PC-3 (cell line): ENCODE measurements around the gene ZNF343. TPM values are rescaled to one million over a fixed set of nuclear protein-coding genes. Genes with fewer than 3 reads are reported as not detected.
"Not testable (repeated sequence)": the region's sequence is repeated elsewhere in the genome, so short reads cannot be mapped to it uniquely, and the experiment has no call there.

Experiments
- ATAC-seq: fragments of 200-7000 bp; cut with Tn5 transposase; 2 replicates; pipeline ENCODE4 v1.9.1; 2020; ENCODE audit warnings: mild to moderate bottlenecking, moderate library complexity
- BruUV-seq: library from RNA; stranded (reverse); fragments of 400-500 nt; replicated peaks from 2 replicates; lab custom pipeline; 2021; lab: Mats Ljungman, UMichigan
- CTCF ChIA-PET: fragments of 300-600 bp; sonication (Branson Sonifier 250); formaldehyde crosslinking; loops from one replicate; lab custom pipeline; 2022; ENCODE audit warnings: antibody characterized with exemption; lab: Charles Lee
- POLR2A ChIA-PET: fragments of 300-600 bp; sonication (Branson Sonifier 250); formaldehyde crosslinking; loops from one replicate; lab custom pipeline; 2022; ENCODE audit warnings: antibody characterized with exemption; ENCODE audit not compliant: unreplicated experiment; lab: Charles Lee
- DNase-seq: peaks from one replicate; pipeline ENCODE4 v3.0.0-alpha.2; 2015
- H2AFZ ChIP-seq: fragments of 300-600 bp; sonication (generic); 2 replicates; pipeline ENCODE4 v1.6.0; 2016; ENCODE audit warnings: antibody characterized with exemption, low read length
- H3F3A ChIP-seq: fragments of 300-600 bp; sonication (generic); one replicate; pipeline ENCODE4 v1.6.0; 2017; ENCODE audit warnings: antibody characterized with exemption, low read length, control low read depth, mild to moderate bottlenecking; ENCODE audit not compliant: unreplicated experiment
- H3K27ac ChIP-seq: fragments of 300-600 bp; sonication (generic); 2 replicates; pipeline ENCODE4 v1.5.1; 2016; ENCODE audit warnings: mild to moderate bottlenecking, low read length
- H3K27me3 ChIP-seq: fragments of 300-600 bp; sonication (generic); 2 replicates; pipeline ENCODE4 v1.6.1; 2016; ENCODE audit warnings: low read length, mixed read lengths
- H3K36me3 ChIP-seq: fragments of 300-600 bp; sonication (generic); 2 replicates; pipeline ENCODE4 v1.6.1; 2016; ENCODE audit warnings: low read depth, mixed run types, low read length, mixed read lengths
- H3K4me1 ChIP-seq: fragments of 300-600 bp; sonication (generic); 2 replicates; pipeline ENCODE4 v1.5.1; 2016; ENCODE audit warnings: low read length; ENCODE audit not compliant: insufficient read depth
- H3K4me2 ChIP-seq: fragments of 300-600 bp; sonication (generic); 2 replicates; pipeline ENCODE4 v1.6.0; 2016; ENCODE audit warnings: low read length
- H3K4me3 ChIP-seq: fragments of 300-600 bp; sonication (generic); 2 replicates; pipeline ENCODE4 v1.5.1; 2016; ENCODE audit warnings: mild to moderate bottlenecking, low read length, mixed read lengths
- H3K79me2 ChIP-seq: fragments of 300-600 bp; sonication (generic); 2 replicates; pipeline ENCODE4 v1.6.1; 2017; ENCODE audit warnings: low read length, mixed read lengths
- H3K9ac ChIP-seq: fragments of 300-600 bp; sonication (generic); 2 replicates; pipeline ENCODE4 v1.6.0; 2016; ENCODE audit warnings: mild to moderate bottlenecking, low read length
- H3K9me2 ChIP-seq: fragments of 300-600 bp; sonication (generic); replicated peaks from 2 replicates; pipeline ENCODE4 v1.6.1; 2016; ENCODE audit warnings: mixed run types, low read length, mixed read lengths
- H3K9me3 ChIP-seq: fragments of 300-600 bp; sonication (generic); 2 replicates; pipeline ENCODE4 v1.6.1; 2016; ENCODE audit warnings: low read length, mixed read lengths
- H4K20me1 ChIP-seq: fragments of 300-600 bp; sonication (generic); 2 replicates; pipeline ENCODE4 v1.6.1; 2016; ENCODE audit warnings: low read length, mixed read lengths
- EZH2phosphoT487 ChIP-seq: fragments of 300-600 bp; sonication (generic); IDR thresholded peaks from 2 replicates; pipeline ENCODE4 v1.6.1; 2018; ENCODE audit warnings: mild to moderate bottlenecking, antibody characterized with exemption, low read length, borderline replicate concordance
- intact Hi-C: fragments of 100-400 bp; cut with micrococcal nuclease; formaldehyde crosslinking; loops from 2 replicates; pipeline ENCODE4 v1.9.0; 2023
- total RNA-seq: library from RNA; depleted of rRNA; stranded (reverse); fragments of >200 nt; gene quantifications from 2 replicates; pipeline ENCODE4 v1.2.3, GENCODE V29; 2014

Gene ZNF343
- total RNA-seq, 1 experiment from 2014 or later: 7.7 TPM

GRCh38 chr20:2507464-2507863 is 1.3 kb downstream of the ZNF343 start:
- TF ChIP-seq EZH2phosphoT487: no peak
- Histone ChIP-seq H3K9me2 (no peaks in the 10 kb centered on the region), H3K79me2 (peaks cover 18% of the 10 kb centered on the region), H3K4me2 (peak overlapping the region; percentile 95), H3K4me3 (peak overlapping the region; percentile 85), H3K4me1 (peaks cover 16% of the 10 kb centered on the region), H3F3A (no peaks in the 10 kb centered on the region), H3K9ac (peak overlapping the region; percentile 80; the same call in 1 of the 2 replicates), H3K27ac (no peak overlapping the region), H4K20me1 (no peaks in the 10 kb centered on the region), H3K9me3 (no peaks in the 10 kb centered on the region), H3K27me3 (peaks cover 4% of the 10 kb centered on the region; the same call in 1 of the 2 replicates), H3K36me3 (no peaks in the 10 kb centered on the region), H2AFZ (no peak overlapping the region)
- DNase-seq (no peak), ATAC-seq (no peak)
- intact Hi-C loops: no loop called here
- POLR2A ChIA-PET: interaction anchor here (0.6 kb wide), 1 partner anchor 1180 kb away, joined by 7 read pairs; no protein-coding TSS in a partner anchor
- no TSS peak for BruUV-seq
- CTCF ChIA-PET: no interaction called here

GRCh38 chr20:2506426-2506825 is 2.3 kb downstream of the ZNF343 start:
- H4K20me1 ChIP-seq, intact Hi-C loops, H3K9me2 ChIP-seq, ATAC-seq, H3K4me2 ChIP-seq, CTCF ChIA-PET, H3K4me3 ChIP-seq, H3K9me3 ChIP-seq, H2AFZ ChIP-seq, POLR2A ChIA-PET, H3F3A ChIP-seq, H3K27me3 ChIP-seq, H3K27ac ChIP-seq, H3K36me3 ChIP-seq, BruUV-seq, DNase-seq, H3K9ac ChIP-seq: not testable (repeated sequence)
- Histone ChIP-seq H3K79me2 (peaks cover 18% of the 10 kb centered on the region), H3K4me1 (peaks cover 16% of the 10 kb centered on the region)

- intact Hi-C loops, H2AFZ ChIP-seq, H4K20me1 ChIP-seq, H3K9ac ChIP-seq, H3K36me3 ChIP-seq, H3K4me2 ChIP-seq, H3K4me3 ChIP-seq, POLR2A ChIA-PET, DNase-seq, BruUV-seq, ATAC-seq, H3F3A ChIP-seq, H3K27ac ChIP-seq, H3K9me2 ChIP-seq, H3K9me3 ChIP-seq, H3K27me3 ChIP-seq: not testable (repeated sequence)
- CTCF ChIA-PET: interaction anchor here (0.7 kb wide), 1 partner anchor 826 kb away, joined by 3 read pairs; no protein-coding TSS in a partner anchor
- Histone ChIP-seq H3K79me2 (peaks cover 18% of the 10 kb centered on the region), H3K4me1 (peaks cover 16% of the 10 kb centered on the region)
These were observed 3.9 kb downstream of the ZNF343 start for GRCh38 chr20:2504803-2505202.

GRCh38 chr20:2502808-2503384 is 5.8 kb downstream of the ZNF343 start:
- H3K27me3 ChIP-seq, BruUV-seq, POLR2A ChIA-PET, H3K9me3 ChIP-seq, H3K4me2 ChIP-seq, H4K20me1 ChIP-seq, H3K9ac ChIP-seq, H3K4me1 ChIP-seq, H3K79me2 ChIP-seq, CTCF ChIA-PET, DNase-seq, H3F3A ChIP-seq, H3K9me2 ChIP-seq, H2AFZ ChIP-seq, H3K36me3 ChIP-seq, H3K27ac ChIP-seq, intact Hi-C loops, H3K4me3 ChIP-seq, ATAC-seq: not testable (repeated sequence)
